ENCODE results near the gene KCNQ1OT1. TPM values are rescaled to one million over a fixed set of nuclear protein-coding genes. Genes with fewer than 3 reads are reported as not detected.

KCNQ1OT1 gene
- total RNA-seq, 1 experiment from 2014 or later: 1.2 TPM

DNA sequence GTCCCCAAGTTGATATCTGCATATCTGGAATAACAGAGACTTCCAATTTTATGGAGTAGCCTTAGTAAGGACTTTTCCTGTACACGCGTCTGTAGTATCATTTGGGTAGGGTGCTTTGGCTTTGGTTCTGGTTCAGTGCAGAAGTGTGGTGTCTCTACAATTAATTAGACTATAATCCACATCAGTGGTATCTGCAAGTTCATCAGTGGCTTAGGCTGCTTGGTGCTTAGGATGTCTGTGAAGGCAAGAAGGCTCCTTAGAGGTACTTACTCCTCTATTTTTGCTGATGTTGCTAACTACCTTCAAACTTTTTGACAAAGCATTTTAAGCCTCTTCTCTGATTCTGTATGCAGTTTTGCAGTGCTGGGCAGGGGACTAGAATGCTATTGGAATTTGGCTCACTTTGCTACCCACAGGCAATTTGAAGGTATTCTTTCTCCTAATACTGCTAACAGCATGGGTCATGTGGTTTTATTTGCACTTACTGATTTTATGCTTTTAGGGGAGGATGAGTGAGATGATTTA is 49.4 kb downstream of the KCNQ1OT1 start:
- H2BK5ac ChIP-seq (ENCODE audit: insufficient read length, low read length): no peak overlapping the region
- peaks cover 12% of the 10 kb centered on the region; the same call in 1 of the 2 replicates for H3K27me3 ChIP-seq (ENCODE audit: insufficient read depth, low read length)
- H3K14ac ChIP-seq (ENCODE audit: insufficient read depth, low read length): no peak overlapping the region
- no peak overlapping the region for H3K27ac ChIP-seq (ENCODE audit: insufficient read length, low read depth, low read length)
- H3K9me3 ChIP-seq (ENCODE audit: control insufficient read depth, low read depth, low read length): peaks cover 61% of the 10 kb centered on the region
- H4K8ac ChIP-seq (replicated peaks; ENCODE audit: insufficient read length, low read depth, low read length): no peak overlapping the region
- H4K20me1 ChIP-seq (ENCODE audit: control insufficient read depth, insufficient read depth, insufficient read length): no peaks in the 10 kb centered on the region
- H4K91ac ChIP-seq (ENCODE audit: insufficient read length, low read depth, low read length): no peak overlapping the region
- H3K4me2 ChIP-seq (ENCODE audit: insufficient read depth, insufficient read length, low read length): no peak overlapping the region
- H2BK20ac ChIP-seq (ENCODE audit: low read depth, low read length, poor library complexity, severe bottlenecking): no peak overlapping the region
- no peak overlapping the region for H2BK120ac ChIP-seq (ENCODE audit: low read depth, low read length, poor library complexity, severe bottlenecking)
- H3K23ac ChIP-seq (ENCODE audit: insufficient read length, low read depth, low read length): no peak overlapping the region
- Mint-ChIP-seq H3K4me1 (peaks cover 5 to 10% of the 10 kb centered on the region in 2 experiments; a peak in 3 of 4 replicates), H3K27me3 (ENCODE audit: low read depth) (peaks cover 94% of the 10 kb centered on the region), H3K9me3 (peaks cover 91 to 98% of the 10 kb centered on the region in 2 experiments), H3K36me3 (ENCODE audit: insufficient read depth in 1 of 3, low read depth in 3 of 3) (peaks cover 40 to 55% (median 50%) of the 10 kb centered on the region in 3 experiments), H3K4me3 (no peak overlapping the region), H3K27ac (no peak overlapping the region)
- no peak overlapping the region for H2AFZ ChIP-seq (ENCODE audit: low read length)
- H3K9ac ChIP-seq (ENCODE audit: extremely low read depth, insufficient read length, low read length): no peak overlapping the region
- no peak overlapping the region for H3K18ac ChIP-seq (ENCODE audit: insufficient read length, low read depth, low read length)
- H3T11ph ChIP-seq (ENCODE audit: low read length): no peak overlapping the region
- no peak overlapping the region for H2AK5ac ChIP-seq (ENCODE audit: insufficient read length, low read length)
- no peak overlapping the region for H2BK15ac ChIP-seq (ENCODE audit: low read depth, low read length)
- no peaks in the 10 kb centered on the region for H3K79me2 ChIP-seq (ENCODE audit: insufficient read depth, low read length)
- H3K56ac ChIP-seq (ENCODE audit: insufficient read length, low read depth, low read length): no peak overlapping the region
- no peaks in the 10 kb centered on the region for H3K23me2 ChIP-seq (ENCODE audit: insufficient read length, low read depth, low read length, poor library complexity, severe bottlenecking)
- no peak overlapping the region for H2BK12ac ChIP-seq (ENCODE audit: insufficient read length, low read depth, low read length)
- no CpG with 5 or more reads among the region's 2 CpGs for WGBS (ENCODE audit: extremely low coverage, insufficient read length, low lambda C conversion rate)
- H4K5ac ChIP-seq (ENCODE audit: insufficient read length, low read depth, low read length): no peak overlapping the region
- no peaks in the 10 kb centered on the region for H3K4me1 ChIP-seq (ENCODE audit: insufficient read depth, low read length)
- no peak for DNase-seq
- TF ChIP-seq, protein P1, sequence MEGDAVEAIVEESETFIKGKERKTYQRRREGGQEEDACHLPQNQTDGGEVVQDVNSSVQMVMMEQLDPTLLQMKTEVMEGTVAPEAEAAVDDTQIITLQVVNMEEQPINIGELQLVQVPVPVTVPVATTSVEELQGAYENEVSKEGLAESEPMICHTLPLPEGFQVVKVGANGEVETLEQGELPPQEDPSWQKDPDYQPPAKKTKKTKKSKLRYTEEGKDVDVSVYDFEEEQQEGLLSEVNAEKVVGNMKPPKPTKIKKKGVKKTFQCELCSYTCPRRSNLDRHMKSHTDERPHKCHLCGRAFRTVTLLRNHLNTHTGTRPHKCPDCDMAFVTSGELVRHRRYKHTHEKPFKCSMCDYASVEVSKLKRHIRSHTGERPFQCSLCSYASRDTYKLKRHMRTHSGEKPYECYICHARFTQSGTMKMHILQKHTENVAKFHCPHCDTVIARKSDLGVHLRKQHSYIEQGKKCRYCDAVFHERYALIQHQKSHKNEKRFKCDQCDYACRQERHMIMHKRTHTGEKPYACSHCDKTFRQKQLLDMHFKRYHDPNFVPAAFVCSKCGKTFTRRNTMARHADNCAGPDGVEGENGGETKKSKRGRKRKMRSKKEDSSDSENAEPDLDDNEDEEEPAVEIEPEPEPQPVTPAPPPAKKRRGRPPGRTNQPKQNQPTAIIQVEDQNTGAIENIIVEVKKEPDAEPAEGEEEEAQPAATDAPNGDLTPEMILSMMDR (conservative IDR thresholded peaks at IDR 0.05): no peak
- no peak overlapping the region for H3K4ac ChIP-seq (ENCODE audit: low read depth, low read length)
- no peaks in the 10 kb centered on the region for H3K79me1 ChIP-seq (ENCODE audit: insufficient read depth, low read depth, low read length, poor library complexity, severe bottlenecking)
